GM18951 (cell line): Measurements from ENCODE around the gene HAAO.
"Not testable (repeated sequence)": the region's sequence is repeated elsewhere in the genome, so short reads cannot be mapped to it uniquely, and the experiment has no call there.

Source experiments
- POLR2A ChIP-seq: IDR thresholded peaks from 4 replicates; pipeline ENCODE4 v1.6.1; 2011; ENCODE audit warnings: mild to moderate bottlenecking; ENCODE audit not compliant: insufficient read length, insufficient read depth; ENCODE audit errors: extremely low read depth
- in situ Hi-C: fragments of 300-500 bp; cut with MboI; formaldehyde crosslinking; loops from one replicate; pipeline ENCODE4 v1.12.0; 2022; ENCODE audit warnings: low sequenced_read_pairs, mixed read lengths, inconsistent platforms; ENCODE audit not compliant: unreplicated experiment

Gene HAAO

DNA sequence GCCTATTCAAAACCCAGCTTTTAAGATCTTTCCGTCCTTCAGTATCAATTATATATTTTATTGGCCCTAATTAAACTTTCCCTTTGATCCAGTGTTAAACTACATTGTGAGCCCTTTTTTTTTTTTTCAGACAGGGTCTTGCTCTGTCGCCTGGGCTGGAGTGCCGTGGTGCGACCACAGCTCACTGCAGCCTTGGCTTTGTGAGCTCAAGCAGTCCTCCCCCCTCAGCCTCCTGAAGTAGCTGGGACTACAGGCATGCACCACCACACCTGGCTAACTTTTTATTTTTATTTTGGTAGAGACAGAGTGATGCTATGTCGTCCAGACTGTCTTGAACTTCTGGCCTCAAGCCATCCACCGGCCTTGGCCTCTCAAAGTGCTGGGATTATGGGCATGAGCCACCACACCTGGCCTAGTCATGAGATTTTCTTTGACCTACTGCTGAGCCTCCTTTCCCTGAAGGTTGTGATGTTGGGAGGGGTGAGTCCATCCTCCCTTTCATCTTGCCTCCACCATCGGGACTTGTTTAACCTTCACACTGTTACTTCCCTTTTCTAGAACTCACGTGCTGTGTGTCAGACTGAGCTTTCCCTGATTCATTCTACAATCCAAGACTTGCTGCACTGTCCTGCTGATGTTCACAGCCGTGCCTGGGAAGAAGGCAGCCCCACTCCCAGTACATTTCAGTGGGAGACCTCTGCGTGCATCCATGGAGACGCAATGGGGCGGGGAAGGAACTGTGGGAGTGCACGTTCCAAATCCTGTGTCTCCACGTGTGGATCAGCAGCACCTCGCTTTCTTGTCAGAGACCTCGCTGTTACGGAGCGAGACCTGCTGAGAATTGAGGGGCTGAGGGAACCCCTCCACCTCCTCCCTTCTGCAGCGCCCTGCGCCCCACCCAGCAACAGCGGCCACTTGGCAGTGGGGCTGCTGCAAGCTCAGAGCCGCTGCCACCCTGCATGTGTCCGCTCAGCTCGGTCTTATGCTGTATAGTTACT, 39.3 kb downstream of the HAAO start:
- no peak for TF ChIP-seq POLR2A
- in situ Hi-C loops: no loop called here

GRCh38 chr2:42752314-42752713, 40.1 kb downstream of the HAAO start:
- TF ChIP-seq POLR2A: no peak

GRCh38 chr2:42748840-42749239, 43.5 kb downstream of the HAAO start:
- no peak for TF ChIP-seq POLR2A
- in situ Hi-C loops: no loop called here

More at GRCh38 chr2:42752314-42752713, 40.1 kb downstream of the HAAO start:
- in situ Hi-C loops: no loop called here

- in situ Hi-C loops: no loop called here
- no peak for TF ChIP-seq POLR2A
These were observed 45.0 kb downstream of the HAAO start for GRCh38 chr2:42747422-42747821.

GRCh38 chr2:42744545-42745082, 47.8 kb downstream of the HAAO start:
- in situ Hi-C loops: no loop called here
- no peak for TF ChIP-seq POLR2A

DNA sequence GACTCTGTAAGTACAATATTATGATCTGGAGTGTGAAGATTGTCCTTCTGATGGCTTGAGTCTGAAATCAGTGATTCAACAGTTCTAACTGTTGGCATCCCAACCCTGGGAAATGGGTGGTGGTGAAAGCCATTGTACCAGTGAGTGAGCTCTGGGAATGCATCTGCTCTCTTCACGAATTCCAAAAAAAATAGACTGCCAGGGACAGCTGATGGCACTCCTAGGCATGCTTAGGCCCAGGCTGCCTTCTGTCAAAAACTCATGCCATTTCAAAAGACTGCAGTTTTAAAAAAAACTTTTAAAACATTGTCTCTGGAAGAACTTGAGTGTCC, 48.8 kb downstream of the HAAO start:
- no peak for TF ChIP-seq POLR2A

GRCh38 chr2:42742740-42743658, 49.4 kb downstream of the HAAO start:
- TF ChIP-seq POLR2A: no peak
- in situ Hi-C loops: no loop called here

More for the DNA sequence above, 48.8 kb downstream of the HAAO start:
- in situ Hi-C loops: no loop called here

DNA sequence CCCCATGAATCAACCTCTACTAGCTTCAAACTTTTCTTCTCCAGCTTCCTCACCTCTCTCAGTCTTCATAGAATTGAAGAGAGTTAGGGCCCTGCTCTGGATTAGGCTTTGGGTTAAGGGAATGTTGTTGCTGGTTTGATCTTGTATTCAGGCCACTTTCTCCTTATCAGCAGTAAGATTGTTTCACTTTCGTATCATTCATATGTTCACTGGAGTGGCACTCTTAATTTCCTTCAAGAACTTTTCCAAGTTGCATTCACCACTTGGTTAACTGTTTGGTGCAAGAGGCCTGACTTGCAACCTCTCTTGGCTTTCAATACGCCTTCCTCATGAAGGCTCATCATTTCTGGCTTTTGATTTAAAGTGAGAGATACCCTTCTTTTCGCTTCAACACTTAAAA, 51.2 kb downstream of the HAAO start:
- TF ChIP-seq POLR2A: no peak
- in situ Hi-C loops: no loop called here

DNA sequence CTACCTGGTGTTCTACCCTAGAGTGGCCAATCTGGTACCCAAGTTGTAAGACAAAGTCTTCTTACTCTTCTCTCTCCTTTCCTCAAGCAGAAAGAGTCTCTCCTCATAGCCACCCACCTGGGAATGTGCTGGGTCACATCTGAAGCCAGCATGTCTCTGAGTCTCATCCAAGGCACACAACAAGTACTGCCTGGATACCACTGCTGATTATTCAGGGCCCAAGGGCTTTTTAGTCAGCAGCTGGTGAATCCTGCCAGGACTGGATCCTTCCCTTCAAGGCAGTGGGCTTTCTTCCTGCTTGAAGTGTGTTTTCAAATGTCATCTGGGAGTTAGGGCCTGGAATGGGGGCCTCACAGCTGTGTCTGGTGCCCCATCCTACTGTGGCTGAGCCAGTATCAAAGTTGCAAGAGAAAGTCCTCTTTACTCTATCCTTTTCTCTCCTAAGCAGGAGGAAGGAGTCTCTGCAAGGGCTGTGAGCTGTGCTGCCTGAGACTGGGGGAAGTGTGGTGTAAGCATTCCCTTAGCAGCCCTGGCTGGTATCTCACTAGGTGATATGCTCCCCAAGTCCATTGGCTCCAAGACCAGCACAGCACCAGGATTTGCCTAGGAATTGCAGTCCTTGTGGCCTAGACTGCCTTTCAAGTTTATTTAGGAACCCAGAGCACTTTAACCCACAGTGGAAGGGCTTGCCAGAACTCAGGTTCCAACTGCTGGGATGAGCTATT, 55.6 kb downstream of the HAAO start:
- no peak for TF ChIP-seq POLR2A
- in situ Hi-C loops: no loop called here

- no peak for TF ChIP-seq POLR2A
- in situ Hi-C loops: no loop called here
These were observed 58.5 kb downstream of the HAAO start for GRCh38 chr2:42733852-42734251.

DNA sequence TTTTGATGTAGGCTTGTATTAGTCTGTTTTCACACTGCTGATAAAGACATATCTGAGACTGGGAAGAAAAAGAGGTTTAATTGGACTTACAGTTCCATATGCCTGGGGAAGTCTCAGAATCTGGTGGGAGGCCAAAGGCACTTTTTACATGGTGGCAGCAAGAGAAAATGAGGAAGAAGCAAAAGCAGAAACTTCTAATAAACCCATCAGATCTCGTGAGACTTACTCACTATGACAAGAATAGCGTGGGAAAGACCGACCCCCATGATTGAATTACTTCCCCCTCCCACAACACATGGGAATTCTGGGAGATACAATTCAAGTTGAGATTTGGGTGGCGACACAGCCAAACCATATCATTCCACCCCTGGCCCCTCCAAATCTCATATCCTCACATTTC, 61.1 kb downstream of the HAAO start:
- in situ Hi-C loops: not testable (repeated sequence)

DNA sequence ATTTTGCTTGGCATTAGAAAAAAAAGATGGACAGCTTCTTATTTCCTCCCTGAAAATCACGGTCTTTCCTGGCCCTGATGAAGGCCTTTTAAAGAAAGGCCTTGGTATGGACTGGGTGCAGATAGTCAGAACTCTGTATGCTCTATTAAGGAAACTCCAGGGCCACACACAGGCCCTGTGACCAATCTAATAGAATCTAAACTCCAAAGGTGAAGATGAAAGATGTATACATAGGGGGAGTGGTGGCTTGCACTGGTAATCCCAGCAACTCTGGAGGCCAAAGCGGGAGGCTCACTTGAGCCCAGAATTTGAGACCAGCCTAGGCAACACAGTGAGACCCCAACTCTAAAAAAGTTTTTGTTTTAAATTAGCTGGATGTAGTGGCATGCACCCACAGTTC, 65.7 kb downstream of the HAAO start:
- in situ Hi-C loops: no loop called here
- TF ChIP-seq POLR2A: no peak

DNA sequence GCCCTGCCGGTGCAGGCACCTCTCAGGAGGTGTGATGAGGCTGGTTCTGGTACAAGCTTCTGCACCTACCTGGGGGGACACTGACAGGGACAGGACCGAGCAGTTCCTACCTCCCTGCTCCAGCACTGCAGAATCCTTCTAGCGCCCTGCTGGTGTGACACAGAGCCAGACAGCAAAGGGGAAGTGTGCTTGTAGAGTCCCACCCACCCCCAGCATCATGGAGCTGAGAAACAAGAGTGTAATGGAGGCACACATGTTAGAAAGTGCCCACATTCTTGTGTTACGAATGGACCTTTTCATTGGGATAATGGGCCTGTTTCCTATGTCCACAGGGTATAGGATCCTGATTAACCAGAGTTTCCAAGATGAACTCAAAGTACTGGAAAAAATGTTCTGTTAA, 66.7 kb downstream of the HAAO start:
- in situ Hi-C loops: no loop called here
- no peak for TF ChIP-seq POLR2A

DNA sequence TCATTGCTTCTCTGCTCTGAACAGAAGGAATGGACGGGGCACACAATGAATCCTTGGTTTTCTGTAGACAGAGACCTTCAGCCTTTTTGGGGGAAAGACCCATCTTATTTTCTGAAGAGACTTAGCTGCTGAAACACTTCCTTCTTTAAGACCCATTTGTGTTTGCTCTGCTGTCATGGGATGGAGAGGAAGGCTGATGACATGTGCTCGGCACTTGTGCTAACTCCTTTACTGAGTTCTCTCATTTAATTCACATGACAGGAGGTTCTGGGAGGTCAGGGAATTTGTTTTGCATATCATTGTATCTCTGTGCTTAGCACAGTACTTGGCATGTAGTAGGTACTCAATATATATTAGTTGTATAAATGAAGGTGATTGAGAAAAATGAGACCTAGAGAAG, 67.5 kb downstream of the HAAO start:
- in situ Hi-C loops: no loop called here
- TF ChIP-seq POLR2A: no peak
